Nephron progenitor cell (in vitro differentiated cells): ENCODE results near the gene ITGB3.
"Not testable (repeated sequence)": the region's sequence is repeated elsewhere in the genome, so short reads cannot be mapped to it uniquely, and the experiment has no call there.

Experiments used
- DNase-seq: peaks from one replicate; pipeline ENCODE4 v3.0.0; 2021
- H3K27ac Mint-ChIP-seq: 2 replicates; pipeline ENCODE4 v1.8.0; 2021; ENCODE audit warnings: mild to moderate bottlenecking, moderate library complexity, mixed read lengths
- H3K27me3 Mint-ChIP-seq: 2 replicates; pipeline ENCODE4 v1.8.0; 2021; ENCODE audit warnings: mild to moderate bottlenecking, low read depth, mixed read lengths; ENCODE audit not compliant: poor library complexity
- H3K36me3 Mint-ChIP-seq: 2 replicates; pipeline ENCODE4 v1.8.0; 2021; ENCODE audit warnings: low read depth, mixed read lengths
- H3K4me1 Mint-ChIP-seq: 2 replicates; pipeline ENCODE4 v1.8.0; 2021; ENCODE audit warnings: mixed read lengths
- H3K4me3 Mint-ChIP-seq: 2 replicates; pipeline ENCODE4 v1.8.0; 2021; ENCODE audit warnings: mild to moderate bottlenecking, moderate library complexity, mixed read lengths
- H3K9me3 Mint-ChIP-seq: 2 replicates; pipeline ENCODE4 v1.8.0; 2021; ENCODE audit warnings: mild to moderate bottlenecking, moderate library complexity, mixed read lengths
- CTCF ChIP-seq: fragments of 200-600 bp; sonication (generic); IDR thresholded peaks from 2 replicates; pipeline ENCODE4 v1.5.0; 2021; ENCODE audit warnings: antibody characterized with exemption

Gene ITGB3

GRCh38 chr17:47266782-47267181 lies 13.2 kb downstream of the ITGB3 start:
- no peak for DNase-seq
- Mint-ChIP-seq H3K27me3 (peaks cover 4% of the 10 kb centered on the region), H3K27ac (no peak overlapping the region), H3K9me3 (peaks cover 22% of the 10 kb centered on the region), H3K4me1 (peaks cover 18% of the 10 kb centered on the region), H3K36me3 (peaks cover 4% of the 10 kb centered on the region), H3K4me3 (no peak overlapping the region)
- no peak for TF ChIP-seq CTCF

GRCh38 chr17:47267354-47267828 lies 13.8 kb downstream of the ITGB3 start:
- Mint-ChIP-seq H3K4me3 (no peak overlapping the region), H3K9me3 (peaks cover 22% of the 10 kb centered on the region), H3K27me3 (peaks cover 4% of the 10 kb centered on the region), H3K4me1 (peaks cover 18% of the 10 kb centered on the region), H3K36me3 (peaks cover 4% of the 10 kb centered on the region), H3K27ac (no peak overlapping the region)
- DNase-seq: no peak
- no peak for TF ChIP-seq CTCF

GRCh38 chr17:47268964-47269363 lies 15.3 kb downstream of the ITGB3 start:
- H3K27me3 Mint-ChIP-seq, H3K4me3 Mint-ChIP-seq, H3K27ac Mint-ChIP-seq, DNase-seq, H3K36me3 Mint-ChIP-seq: not testable (repeated sequence)
- Mint-ChIP-seq H3K9me3 (peaks cover 22% of the 10 kb centered on the region), H3K4me1 (peaks cover 22% of the 10 kb centered on the region)

GRCh38 chr17:47269561-47270280 lies 16.1 kb downstream of the ITGB3 start:
- not testable (repeated sequence) for H3K4me3 Mint-ChIP-seq, H3K27ac Mint-ChIP-seq, DNase-seq, H3K36me3 Mint-ChIP-seq, H3K27me3 Mint-ChIP-seq
- peaks cover 22% of the 10 kb centered on the region for H3K9me3 Mint-ChIP-seq
- peaks cover 23% of the 10 kb centered on the region for H3K4me1 Mint-ChIP-seq

GRCh38 chr17:47270946-47271705 lies 17.5 kb downstream of the ITGB3 start:
- no peak overlapping the region for H3K4me3 Mint-ChIP-seq
- H3K9me3 Mint-ChIP-seq: peaks cover 22% of the 10 kb centered on the region
- H3K27me3 Mint-ChIP-seq: peaks cover 4% of the 10 kb centered on the region
- H3K36me3 Mint-ChIP-seq: peaks cover 4% of the 10 kb centered on the region
- H3K4me1 Mint-ChIP-seq: peaks cover 35% of the 10 kb centered on the region
- DNase-seq: no peak
- TF ChIP-seq CTCF: no peak
- no peak overlapping the region for H3K27ac Mint-ChIP-seq

- Mint-ChIP-seq H3K27me3 (peaks cover 4% of the 10 kb centered on the region), H3K9me3 (peaks cover 22% of the 10 kb centered on the region), H3K27ac (no peak overlapping the region), H3K4me3 (no peak overlapping the region), H3K36me3 (peaks cover 4% of the 10 kb centered on the region), H3K4me1 (peaks cover 38% of the 10 kb centered on the region)
- no peak for TF ChIP-seq CTCF
- DNase-seq: no peak
Measured at GRCh38 chr17:47272491-47272890, 18.9 kb downstream of the ITGB3 start.
